Activated naive CD8-positive, alpha-beta T cell treated with anti-CD3 and anti-CD28 coated beads, Interleukin-2, amount 10 ng/mL, durations not matched to agents 7 days and 5 days (primary cell): ENCODE measurements around the gene STRIP1. TPM values are rescaled to one million over a fixed set of nuclear protein-coding genes. Genes with fewer than 3 reads are reported as not detected.
"Not testable (repeated sequence)": the region's sequence is repeated elsewhere in the genome, so short reads cannot be mapped to it uniquely, and the experiment has no call there.

ENCODE experiments used
- ATAC-seq: fragments of 150-1000 bp; cut with Tn5 transposase; one replicate; pipeline ENCODE4 v1.10.0; 2021; ENCODE audit warnings: low read depth, moderate library complexity
- POLR2A ChIA-PET: fragments of 350-600 bp; sonication (Branson Sonifier 250); formaldehyde crosslinking; loops from one replicate; lab custom pipeline; 2021; ENCODE audit warnings: antibody characterized with exemption; lab: Charles Lee
- DNase-seq: peaks from one replicate; pipeline ENCODE4 v3.0.0; 2021
- H3K27ac Mint-ChIP-seq: one replicate; pipeline ENCODE4 v1.8.0; 2022; ENCODE audit warnings: mild to moderate bottlenecking, mixed read lengths
- H3K27me3 Mint-ChIP-seq: one replicate; pipeline ENCODE4 v1.8.0; 2022; ENCODE audit warnings: mild to moderate bottlenecking, moderate library complexity, mixed read lengths
- H3K36me3 Mint-ChIP-seq: one replicate; pipeline ENCODE4 v1.8.0; 2021; ENCODE audit warnings: mild to moderate bottlenecking, mixed read lengths
- H3K4me1 Mint-ChIP-seq: one replicate; pipeline ENCODE4 v1.8.0; 2021; ENCODE audit warnings: mixed read lengths
- H3K4me3 Mint-ChIP-seq: one replicate; pipeline ENCODE4 v1.8.0; 2022; ENCODE audit warnings: mild to moderate bottlenecking, moderate library complexity, mixed read lengths
- H3K9me3 Mint-ChIP-seq: one replicate; pipeline ENCODE4 v1.8.0; 2021; ENCODE audit warnings: mixed read lengths
- total RNA-seq, 2 experiments: library from RNA; stranded (reverse); gene quantifications; one replicate each; pipeline ENCODE4 v1.2.3, GENCODE V29; 2021

STRIP1 gene
- total RNA-seq, 2 experiments from 2014 or later, result 47.5 to 49.1 TPM

DNA sequence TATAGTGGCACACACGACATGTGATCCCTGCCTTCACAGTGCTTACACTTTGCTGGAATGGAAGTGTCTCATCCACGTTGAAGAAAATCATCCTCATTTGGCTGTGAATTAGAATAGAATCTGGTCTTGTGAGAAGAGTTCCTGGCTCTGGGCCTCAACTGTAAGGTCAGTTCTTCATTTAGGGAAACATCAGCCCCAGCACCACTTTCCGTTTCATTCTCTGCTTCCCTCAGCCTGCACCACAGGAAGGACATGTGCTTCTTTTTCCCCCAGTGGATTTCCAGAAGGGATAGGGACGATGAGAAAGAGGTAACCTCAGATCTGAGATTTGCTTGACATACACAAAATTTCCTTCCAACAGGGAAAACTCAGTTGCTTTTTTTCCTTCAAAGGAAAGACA lies 39.7 kb downstream of the STRIP1 start:
- ATAC-seq, result no peak
- Mint-ChIP-seq H3K4me1 (no peaks in the 10 kb centered on the region), H3K36me3 (no peaks in the 10 kb centered on the region), H3K4me3 (no peak overlapping the region), H3K27me3 (peaks cover 64% of the 10 kb centered on the region), H3K9me3 (no peaks in the 10 kb centered on the region), H3K27ac (no peak overlapping the region)
- no peak for DNase-seq
- POLR2A ChIA-PET, result no interaction called here

DNA sequence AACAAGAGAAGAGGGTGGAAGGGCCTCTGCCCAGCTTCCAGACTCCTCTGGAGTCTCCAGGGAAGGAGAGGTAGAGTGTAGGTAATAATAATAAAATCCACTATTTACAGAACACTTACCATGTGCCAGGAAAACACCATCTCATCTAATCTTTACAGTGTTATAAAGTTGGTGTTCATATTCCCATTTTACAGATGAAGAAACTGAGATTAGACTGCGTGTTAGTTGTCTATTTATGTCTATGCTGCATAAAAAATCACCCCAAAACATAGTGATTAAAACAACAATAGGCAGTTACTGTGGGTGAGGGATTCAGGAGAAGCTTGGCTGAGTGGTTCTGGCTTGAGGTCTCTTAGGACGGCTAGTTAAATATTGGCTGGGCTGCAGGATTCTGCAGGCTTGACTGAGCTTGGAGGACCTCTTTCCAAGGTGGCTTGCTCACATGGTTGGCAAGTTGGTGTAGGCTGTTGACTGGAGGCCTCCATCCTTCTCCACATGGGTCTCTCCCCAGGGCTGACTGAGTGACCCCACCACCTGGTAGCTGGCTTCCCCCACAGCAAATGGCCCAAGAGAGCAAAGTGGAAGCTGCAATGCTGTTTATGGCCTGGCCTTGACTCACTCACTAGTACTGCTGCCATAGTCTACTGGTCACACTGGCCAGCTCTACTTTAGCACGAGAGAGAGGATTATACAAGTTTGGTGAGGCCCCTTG lies 42.5 kb downstream of the STRIP1 start:
- Mint-ChIP-seq H3K9me3 (no peaks in the 10 kb centered on the region), H3K4me3 (no peak overlapping the region), H3K36me3 (no peaks in the 10 kb centered on the region), H3K27ac (no peak overlapping the region), H3K27me3 (peaks cover 51% of the 10 kb centered on the region), H3K4me1 (no peaks in the 10 kb centered on the region)
- no peak for ATAC-seq
- POLR2A ChIA-PET, result no interaction called here
- no peak for DNase-seq

DNA sequence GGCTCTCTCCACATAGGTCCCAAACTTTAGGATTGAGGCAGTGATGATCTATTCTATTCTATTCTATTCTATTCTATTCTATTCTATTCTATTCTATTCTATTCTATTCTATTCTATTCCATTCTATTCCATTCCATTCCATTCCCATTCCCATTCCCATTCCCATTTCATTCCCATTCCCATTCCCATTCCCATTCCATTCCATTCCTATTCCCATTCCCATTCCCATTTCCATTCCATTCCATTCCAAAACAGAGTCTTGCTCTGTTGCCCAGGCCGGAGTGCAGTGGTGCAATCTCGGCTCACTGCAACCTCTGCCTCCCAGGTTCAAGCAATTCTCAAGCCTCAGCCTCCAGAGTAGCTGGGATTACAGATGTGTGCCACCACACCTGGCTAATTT lies 45.6 kb downstream of the STRIP1 start:
- H3K4me3 Mint-ChIP-seq, H3K9me3 Mint-ChIP-seq, POLR2A ChIA-PET, DNase-seq, H3K27ac Mint-ChIP-seq, ATAC-seq, H3K36me3 Mint-ChIP-seq: not testable (repeated sequence)
- H3K27me3 Mint-ChIP-seq, result peaks cover 52% of the 10 kb centered on the region
- H3K4me1 Mint-ChIP-seq, result peaks cover 11% of the 10 kb centered on the region

DNA sequence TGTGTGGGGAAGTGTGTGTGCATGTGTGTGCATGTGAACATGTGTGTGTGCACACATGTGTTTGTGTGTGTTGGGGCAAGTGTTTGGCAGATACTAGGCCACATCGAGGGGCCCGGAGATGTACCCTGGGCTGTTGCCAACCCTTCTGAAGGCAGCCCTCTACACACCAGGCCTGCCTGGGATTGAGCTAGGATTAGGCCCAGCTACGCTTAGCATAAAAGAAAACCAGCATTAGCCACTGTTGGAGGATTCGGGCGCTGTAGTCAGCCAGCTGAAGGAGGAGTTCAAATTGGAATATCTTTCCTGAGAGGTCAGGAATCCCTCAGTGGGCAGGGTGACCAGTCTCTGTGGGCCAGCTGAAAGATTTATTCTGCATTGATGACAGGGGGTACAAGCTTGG lies 46.6 kb downstream of the STRIP1 start:
- no peak for DNase-seq
- H3K27me3 Mint-ChIP-seq, result peaks cover 56% of the 10 kb centered on the region
- H3K4me1 Mint-ChIP-seq, result peaks cover 12% of the 10 kb centered on the region
- POLR2A ChIA-PET, result no interaction called here
- no peak for ATAC-seq
- H3K4me3 Mint-ChIP-seq, result no peak overlapping the region
- no peak overlapping the region for H3K27ac Mint-ChIP-seq
- no peaks in the 10 kb centered on the region for H3K36me3 Mint-ChIP-seq
- no peaks in the 10 kb centered on the region for H3K9me3 Mint-ChIP-seq

DNA sequence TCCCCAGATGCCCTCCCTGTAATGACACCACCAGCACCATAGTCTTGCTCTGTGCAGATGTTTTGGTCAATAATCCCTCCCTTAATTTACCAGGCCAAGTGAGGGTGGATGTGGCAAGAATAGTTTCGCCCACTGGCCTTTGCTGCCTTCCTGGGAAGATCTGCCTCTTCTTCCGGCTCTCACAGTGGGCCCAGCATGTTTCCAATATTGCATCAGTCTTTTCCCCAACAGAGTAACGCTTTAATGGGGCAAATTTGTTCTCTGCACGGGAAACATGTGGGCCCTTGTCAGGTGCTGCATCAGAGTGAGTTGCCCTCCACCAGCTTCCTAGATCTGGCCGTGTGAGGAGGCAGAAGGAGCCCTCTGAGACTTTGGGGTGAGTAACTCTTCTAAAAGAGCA lies 48.1 kb downstream of the STRIP1 start:
- POLR2A ChIA-PET, result interaction anchor here (0.8 kb wide), 1 partner anchor 9 kb away, joined by 4 read pairs; no protein-coding TSS in a partner anchor
- Mint-ChIP-seq H3K27me3 (peaks cover 64% of the 10 kb centered on the region), H3K4me1 (peaks cover 12% of the 10 kb centered on the region), H3K27ac (no peak overlapping the region), H3K9me3 (no peaks in the 10 kb centered on the region), H3K4me3 (no peak overlapping the region), H3K36me3 (no peaks in the 10 kb centered on the region)
- DNase-seq (no peak), ATAC-seq (no peak)

DNA sequence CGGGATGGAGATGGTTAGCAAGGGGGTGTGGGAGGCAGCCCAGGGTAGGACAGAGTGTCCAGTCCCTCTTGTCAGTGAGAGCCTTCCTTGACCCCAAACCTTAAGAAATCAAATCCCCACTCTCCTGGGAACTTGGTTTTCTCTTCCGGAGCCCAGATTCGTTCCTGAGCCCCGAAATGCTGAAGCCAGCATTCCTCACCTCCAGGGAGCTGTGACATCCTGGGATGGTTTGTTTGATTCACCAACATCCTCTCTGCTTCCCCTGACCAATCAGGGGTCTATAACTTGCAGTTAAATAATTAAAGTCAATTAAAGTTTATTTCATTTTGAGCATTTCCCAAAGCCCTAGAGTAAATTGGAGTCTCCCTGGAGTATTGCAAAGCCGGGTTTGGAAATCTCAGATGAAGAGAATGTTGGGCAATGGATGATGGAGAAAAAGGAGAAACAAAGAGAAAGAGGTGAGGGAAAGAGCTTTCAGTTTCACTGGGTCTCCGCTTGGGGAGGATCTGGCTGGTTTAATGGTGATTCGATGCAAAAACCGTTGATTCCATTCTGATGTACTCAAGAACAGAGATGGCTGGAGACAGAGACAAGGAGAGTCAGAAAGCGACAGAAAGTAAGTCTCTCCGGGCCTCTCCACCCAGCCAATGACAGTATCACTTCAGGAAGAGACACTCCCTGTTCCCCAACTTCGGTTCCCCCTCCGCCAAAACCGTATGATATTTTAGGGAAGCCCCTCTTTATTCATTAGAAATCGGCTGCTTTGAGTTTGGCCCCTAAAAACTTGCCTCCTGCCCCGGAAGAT lies 48.8 kb downstream of the STRIP1 start:
- peak overlapping the region; percentile 81 for H3K4me3 Mint-ChIP-seq

DNA sequence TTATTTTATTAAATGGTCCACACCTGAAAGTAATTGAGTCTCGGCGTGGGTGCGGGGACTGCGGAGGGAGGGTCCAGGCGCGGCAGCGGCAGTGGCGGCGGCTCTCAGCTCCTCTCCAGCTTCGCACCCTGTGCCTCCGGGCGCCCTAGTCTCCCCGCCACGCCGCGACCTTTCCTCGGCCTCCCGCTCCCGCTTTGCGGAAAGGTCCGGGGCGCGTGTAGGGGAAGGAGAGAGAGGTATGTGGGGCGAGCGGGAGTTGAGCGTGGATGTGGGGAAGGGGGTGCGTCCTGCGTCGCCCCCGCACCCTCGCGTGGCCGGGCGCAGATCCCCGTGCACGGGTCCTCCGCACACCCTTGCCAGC lies 49.4 kb downstream of the STRIP1 start:
- DNase-seq, result no peak
- no peaks in the 10 kb centered on the region for H3K9me3 Mint-ChIP-seq
- POLR2A ChIA-PET, result interaction anchor here (0.6 kb wide), 1 partner anchor 24 kb away, joined by 4 read pairs; no protein-coding TSS in a partner anchor
- H3K27ac Mint-ChIP-seq, result no peak overlapping the region
- no peaks in the 10 kb centered on the region for H3K36me3 Mint-ChIP-seq
- H3K4me3 Mint-ChIP-seq, result peak overlapping the region; percentile 81
- no peak for ATAC-seq
- H3K27me3 Mint-ChIP-seq, result peaks cover 61% of the 10 kb centered on the region
- peaks cover 12% of the 10 kb centered on the region for H3K4me1 Mint-ChIP-seq

More for the DNA sequence above, 48.8 kb downstream of the STRIP1 start:
- DNase-seq (no peak), ATAC-seq (no peak)
- POLR2A ChIA-PET, result interaction anchor here (0.6 kb wide), 1 partner anchor 23 kb away, joined by 4 read pairs; no protein-coding TSS in a partner anchor
- peaks cover 65% of the 10 kb centered on the region for H3K27me3 Mint-ChIP-seq
- no peaks in the 10 kb centered on the region for H3K36me3 Mint-ChIP-seq
- H3K27ac Mint-ChIP-seq, result no peak overlapping the region
- no peaks in the 10 kb centered on the region for H3K9me3 Mint-ChIP-seq
- peaks cover 12% of the 10 kb centered on the region for H3K4me1 Mint-ChIP-seq

DNA sequence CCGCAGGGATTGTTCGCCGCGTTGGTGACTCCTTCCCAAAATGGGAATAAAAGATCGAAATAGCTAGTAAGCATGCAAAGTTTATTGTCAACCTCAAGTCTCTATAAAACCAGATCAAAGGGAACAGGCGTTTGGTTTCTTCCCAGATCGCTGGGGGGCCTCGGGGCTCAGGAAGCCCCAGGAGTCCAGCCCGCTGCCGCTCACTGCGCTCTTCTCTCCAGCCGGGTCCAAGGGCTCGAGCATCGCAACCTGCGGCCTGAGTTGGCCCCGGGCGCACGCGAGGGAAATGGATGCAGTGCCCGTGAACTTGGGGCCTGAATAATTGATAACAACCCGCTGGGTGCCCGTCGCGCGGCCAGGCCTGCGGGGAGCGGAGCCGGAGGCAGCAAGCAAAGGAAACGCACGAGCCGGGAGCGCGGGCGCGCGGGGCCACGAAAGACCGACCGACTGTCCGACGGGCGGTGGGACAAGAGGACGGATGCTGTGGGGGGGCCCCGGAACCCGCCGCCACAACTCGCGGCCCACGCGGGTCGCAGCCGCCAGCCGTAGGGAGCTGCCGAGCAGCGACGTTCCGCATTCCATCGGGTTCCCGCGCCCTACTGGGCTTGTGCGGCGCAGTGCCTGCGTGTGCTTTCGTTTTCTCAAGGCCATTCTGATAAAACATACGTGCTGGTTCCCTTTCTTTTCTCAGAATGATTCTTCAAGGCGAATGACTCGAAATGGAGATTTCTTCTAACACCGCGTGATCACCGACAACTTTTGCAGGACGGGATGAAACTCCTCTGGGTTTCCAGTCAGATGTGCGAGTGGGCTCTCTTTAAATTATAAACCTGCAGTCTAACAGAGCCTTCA lies 50.0 kb downstream of the STRIP1 start:
- H3K27me3 Mint-ChIP-seq, result peaks cover 58% of the 10 kb centered on the region
- POLR2A ChIA-PET, result no interaction called here
- no peaks in the 10 kb centered on the region for H3K9me3 Mint-ChIP-seq
- peaks cover 12% of the 10 kb centered on the region for H3K4me1 Mint-ChIP-seq
- H3K36me3 Mint-ChIP-seq, result no peaks in the 10 kb centered on the region
- DNase-seq (peak; percentile 54), ATAC-seq (peak; percentile 37)
- no peak overlapping the region for H3K27ac Mint-ChIP-seq
- H3K4me3 Mint-ChIP-seq, result peak overlapping the region; percentile 81

DNA sequence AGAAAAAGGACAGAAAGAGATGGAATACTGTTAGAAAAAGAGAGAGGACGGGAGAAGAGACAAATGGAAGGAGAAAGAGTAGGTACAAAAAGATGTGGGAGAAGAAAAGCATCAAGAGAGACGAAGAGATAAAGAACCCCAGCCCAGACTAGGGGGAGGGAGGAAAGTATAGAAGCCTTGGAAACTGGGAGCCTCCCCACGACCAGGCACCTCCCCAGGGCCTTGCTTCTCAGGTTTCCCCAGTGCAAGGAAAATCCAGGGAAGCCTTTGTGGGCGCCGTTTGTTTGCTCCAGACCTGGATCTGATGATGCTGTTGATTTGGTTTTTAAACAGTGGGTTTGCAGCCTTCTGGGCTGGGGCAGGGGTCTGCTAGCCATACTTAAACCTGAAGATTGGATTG lies 51.2 kb downstream of the STRIP1 start:
- Mint-ChIP-seq H3K36me3 (no peaks in the 10 kb centered on the region), H3K4me1 (peaks cover 12% of the 10 kb centered on the region), H3K27ac (no peak overlapping the region), H3K9me3 (no peaks in the 10 kb centered on the region), H3K27me3 (peaks cover 56% of the 10 kb centered on the region), H3K4me3 (no peak overlapping the region)
- DNase-seq, result no peak
- ATAC-seq, result no peak
- POLR2A ChIA-PET, result no interaction called here

DNA sequence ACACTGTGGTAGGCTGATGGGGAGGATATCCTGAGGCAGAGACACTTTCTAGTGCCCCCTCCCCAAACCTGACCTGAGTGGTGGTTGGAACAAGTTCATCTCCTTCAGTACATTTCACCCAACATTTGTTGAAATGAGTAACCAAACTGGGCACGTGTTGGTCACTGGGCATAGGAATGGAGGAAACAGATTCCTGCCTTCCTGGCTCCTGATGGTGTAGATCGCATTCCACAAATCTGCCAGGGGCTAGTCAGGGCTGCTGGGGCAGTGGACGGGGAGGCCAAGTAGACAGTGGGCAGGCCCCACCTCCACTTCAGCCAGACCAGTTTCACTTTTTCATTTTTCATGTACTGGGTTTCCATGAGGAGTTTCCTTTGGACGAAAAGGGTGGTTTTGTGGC lies 52.5 kb downstream of the STRIP1 start:
- Mint-ChIP-seq H3K36me3 (no peaks in the 10 kb centered on the region), H3K4me1 (peaks cover 12% of the 10 kb centered on the region), H3K9me3 (no peaks in the 10 kb centered on the region), H3K27me3 (peaks cover 59% of the 10 kb centered on the region), H3K27ac (no peak overlapping the region), H3K4me3 (no peak overlapping the region)
- DNase-seq, result no peak
- ATAC-seq, result no peak
- POLR2A ChIA-PET, result no interaction called here

DNA sequence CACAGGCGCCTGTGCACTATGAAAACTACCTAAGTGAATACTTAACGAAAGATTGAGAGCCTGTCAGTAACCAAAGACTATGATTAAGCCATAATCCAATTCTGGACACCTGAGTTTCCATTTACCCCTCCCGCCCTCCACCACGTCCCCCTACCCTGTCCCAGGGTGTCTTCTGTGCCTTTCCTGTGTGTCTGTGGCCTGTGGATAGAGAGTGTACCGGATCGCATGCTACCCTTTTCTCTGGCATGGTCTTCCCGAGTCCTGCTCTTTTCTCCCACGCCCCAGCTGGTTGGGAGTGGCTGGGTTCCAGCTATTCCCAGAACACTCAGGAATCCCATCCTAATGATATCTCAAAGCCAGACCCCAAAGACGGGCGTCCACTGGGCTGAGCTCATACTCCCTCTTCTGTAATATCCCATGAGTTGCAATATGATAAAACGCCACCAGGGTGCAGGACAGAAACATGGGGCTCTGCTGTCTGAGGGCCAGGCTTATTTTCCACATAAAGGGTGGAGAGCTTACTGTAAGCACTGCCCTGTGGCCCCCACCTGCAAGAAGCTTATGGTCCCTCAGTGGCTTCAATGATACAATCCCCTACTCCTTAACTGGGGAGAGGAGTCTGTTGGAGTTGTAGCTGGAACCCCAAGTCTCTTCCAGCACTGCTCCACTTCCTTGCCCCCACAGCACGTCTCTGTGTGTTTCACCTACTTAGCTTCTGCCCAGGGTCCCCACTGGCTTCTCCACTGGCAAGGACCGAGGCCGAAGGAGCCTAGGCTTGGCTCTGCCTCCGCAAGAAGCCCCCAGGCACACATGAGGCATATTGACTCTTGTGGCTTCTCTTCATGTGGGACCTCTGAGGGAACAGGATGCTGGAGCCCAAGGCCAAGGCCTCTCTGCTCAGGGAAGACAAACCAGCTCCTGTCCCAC lies 53.7 kb downstream of the STRIP1 start:
- H3K9me3 Mint-ChIP-seq, result no peaks in the 10 kb centered on the region
- H3K36me3 Mint-ChIP-seq, result no peaks in the 10 kb centered on the region
- no peak for DNase-seq
- POLR2A ChIA-PET, result interaction anchor here (1.0 kb wide), 1 partner anchor 16 kb away, joined by 3 read pairs; no protein-coding TSS in a partner anchor
- peaks cover 59% of the 10 kb centered on the region for H3K27me3 Mint-ChIP-seq
- peaks cover 10% of the 10 kb centered on the region for H3K4me1 Mint-ChIP-seq
- ATAC-seq, result peak; percentile 82
- H3K4me3 Mint-ChIP-seq, result no peak overlapping the region
- H3K27ac Mint-ChIP-seq, result no peak overlapping the region

DNA sequence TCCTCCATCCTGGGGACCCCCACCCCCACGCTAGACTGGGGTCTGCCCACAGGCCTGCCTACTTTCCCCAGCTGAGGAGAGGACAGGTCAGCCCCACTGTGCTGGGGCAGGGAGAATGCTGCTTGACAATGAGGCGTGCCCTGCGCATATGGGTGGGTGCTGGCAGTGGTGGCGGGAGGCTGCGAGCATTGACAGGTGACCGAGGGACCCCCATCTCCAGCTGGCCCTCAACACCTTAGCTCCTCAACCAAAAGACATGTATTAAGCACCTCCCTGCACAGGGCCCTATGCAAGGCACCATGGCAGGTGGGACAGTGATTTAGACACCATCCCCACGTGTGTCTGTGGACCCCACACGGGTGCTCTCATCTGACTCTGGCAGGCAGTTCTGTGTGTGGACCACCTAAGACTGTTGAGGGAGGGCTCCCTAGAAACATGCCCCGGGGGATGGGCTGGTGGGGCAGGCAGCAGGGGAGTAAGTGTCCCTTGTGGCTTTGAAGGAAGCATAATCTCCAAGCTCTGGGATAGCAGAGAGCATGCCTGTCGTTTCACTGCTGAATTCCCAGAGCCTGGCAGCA lies 54.4 kb downstream of the STRIP1 start:
- no peak overlapping the region for H3K27ac Mint-ChIP-seq
- POLR2A ChIA-PET, result interaction anchor here (1.0 kb wide), 1 partner anchor 16 kb away, joined by 3 read pairs; no protein-coding TSS in a partner anchor
- ATAC-seq (no peak), DNase-seq (no peak)
- H3K36me3 Mint-ChIP-seq, result no peaks in the 10 kb centered on the region
- H3K4me3 Mint-ChIP-seq, result no peak overlapping the region
- peaks cover 54% of the 10 kb centered on the region for H3K27me3 Mint-ChIP-seq
- no peaks in the 10 kb centered on the region for H3K9me3 Mint-ChIP-seq
- peaks cover 4% of the 10 kb centered on the region for H3K4me1 Mint-ChIP-seq
